ENCODE results near the gene RFX1. TPM values are rescaled to one million over a fixed set of nuclear protein-coding genes. Genes with fewer than 3 reads are reported as not detected.

Gene RFX1
- total RNA-seq = 6.6 and 8.0 TPM in 2 replicates

DNA sequence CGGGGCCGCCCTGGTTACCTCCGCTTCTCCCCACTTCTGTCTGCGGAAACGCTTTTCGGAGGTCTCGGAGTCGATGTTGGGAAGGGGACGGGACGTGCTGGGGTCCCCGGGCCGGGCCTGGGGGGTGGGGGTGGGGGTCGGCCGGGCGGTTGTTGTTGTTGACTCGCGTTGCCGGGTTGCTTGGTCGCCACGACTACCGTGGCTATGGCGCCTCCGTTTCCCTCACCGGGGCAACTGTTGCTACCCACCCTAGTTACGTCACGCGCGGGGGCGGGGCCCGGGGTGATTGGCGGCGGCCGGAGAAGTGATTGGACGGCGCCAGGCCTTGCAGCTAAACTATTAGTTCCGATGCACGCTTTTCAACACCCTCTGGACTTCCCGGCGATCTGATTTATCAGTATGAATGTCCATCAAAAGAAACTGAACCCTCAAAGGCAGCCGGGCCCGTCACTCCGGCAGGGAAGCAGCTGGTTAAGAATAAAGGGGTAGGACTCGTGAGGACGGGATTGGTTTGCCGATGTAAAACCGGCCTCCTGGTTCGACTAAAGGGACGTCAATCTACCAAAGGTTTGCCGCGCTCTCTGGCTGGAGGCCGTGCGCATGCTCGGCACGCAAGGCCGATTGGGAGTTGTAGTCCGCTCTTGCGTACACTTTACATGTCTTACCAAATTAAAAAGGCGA, at the start of gene RFX1:
RFX1 (minus strand) TSS at position 236 of the 681 bp plus-strand sequence. CDS start 12,477 bp downstream, outside the sequence.

DNA sequence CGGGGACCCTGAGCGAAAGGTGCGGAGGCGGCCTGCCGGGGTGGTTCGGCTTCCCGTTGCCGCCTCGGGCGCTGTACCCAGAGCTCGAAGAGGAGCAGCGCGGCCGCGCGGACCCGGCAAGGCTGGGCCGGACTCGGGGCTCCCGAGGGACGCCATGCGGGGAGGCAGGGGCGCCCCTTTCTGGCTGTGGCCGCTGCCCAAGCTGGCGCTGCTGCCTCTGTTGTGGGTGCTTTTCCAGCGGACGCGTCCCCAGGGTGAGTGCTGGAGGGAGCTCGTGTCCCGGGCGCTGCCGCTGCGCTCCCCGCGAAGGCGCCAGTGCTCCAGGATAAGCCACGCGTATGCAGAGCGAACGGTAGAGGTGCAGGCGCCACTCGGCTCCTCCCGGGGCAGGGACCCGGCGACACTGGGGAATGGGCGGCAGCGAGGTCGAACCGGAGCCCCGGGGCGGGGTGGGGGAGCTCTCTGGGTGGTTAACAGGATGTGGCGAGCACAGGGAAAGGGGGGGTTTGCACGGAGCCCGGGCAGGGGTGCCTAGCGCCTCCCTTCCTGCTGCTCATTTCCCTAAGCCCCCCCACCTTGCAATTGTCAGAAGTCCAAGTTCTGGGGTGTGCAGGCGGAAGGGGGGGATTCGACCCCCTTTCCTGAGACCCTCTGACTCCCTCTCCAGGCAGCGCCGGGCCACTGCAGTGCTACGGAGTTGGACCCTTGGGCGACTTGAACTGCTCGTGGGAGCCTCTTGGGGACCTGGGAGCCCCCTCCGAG, 25.8 kb upstream of the RFX1 start, which contains the start of gene IL27RA:
IL27RA (plus strand) TSS at position 44 of the 762 bp plus-strand sequence; CDS start at position 155, 111 bp downstream.

GRCh38 chr19:14027856-14028450, 21.8 kb upstream of the RFX1 start, which contains the start of gene RLN3:
Gene RLN3 (plus strand): TSS chr19:14028148. CDS start chr19:14028205, 57 bp downstream.

GRCh38 chr19:13952154-13952930, 53.8 kb downstream of the RFX1 start, which contains the start of gene DCAF15:
Gene DCAF15 (plus strand): TSS chr19:13952509. CDS start chr19:13952513, 4 bp downstream.

GRCh38 chr19:13938301-13939064, 67.6 kb downstream of the RFX1 start, which contains the start of gene PODNL1:
Gene PODNL1 (minus strand): TSS chr19:13938417. CDS start chr19:13938181, 236 bp downstream.

Other genes with a start within 250 kb of the RFX1 start
- gene MRI1, start 241.8 kb downstream of the RFX1 start, total RNA-seq = 35.8 and 38.9 TPM in 2 replicates
- gene C19orf53, start 231.9 kb downstream of the RFX1 start, total RNA-seq = 46.9 and 58.9 TPM in 2 replicates
- gene ZSWIM4, start 210.9 kb downstream of the RFX1 start, total RNA-seq = 8.0 and 19.4 TPM in 2 replicates
- gene NANOS3, start 129.2 kb downstream of the RFX1 start, total RNA-seq = 0.33 TPM in 1 of 2 replicates, not detected in the other
- gene BRME1, start 100.2 kb downstream of the RFX1 start, total RNA-seq = 0.65 and 0.99 TPM in 2 replicates
- gene CC2D1A, start 100.1 kb downstream of the RFX1 start, total RNA-seq = 12.2 and 15.5 TPM in 2 replicates
- gene PODNL1, start 67.9 kb downstream of the RFX1 start, total RNA-seq = 3.2 and 5.9 TPM in 2 replicates
- 7.0 and 10.0 TPM in 2 replicates for gene DCAF15, start 53.8 kb downstream of the RFX1 start, total RNA-seq
- gene RLN3, start 21.8 kb upstream of the RFX1 start, total RNA-seq = not detected in 2 replicates
- 1.7 and 6.8 TPM in 2 replicates for gene IL27RA, start 25.4 kb upstream of the RFX1 start, total RNA-seq
- 0.07 and 0.46 TPM in 2 replicates for gene PALM3, start 55.8 kb upstream of the RFX1 start, total RNA-seq
- 0.89 and 1.6 TPM in 2 replicates for gene MISP3, start 66.5 kb upstream of the RFX1 start, total RNA-seq
- gene C19orf67, start 79.5 kb upstream of the RFX1 start, total RNA-seq = not detected in 2 replicates
- 22.2 and 38.2 TPM in 2 replicates for gene SAMD1, start 84.4 kb upstream of the RFX1 start, total RNA-seq
- gene PRKACA, start 111.4 kb upstream of the RFX1 start, total RNA-seq = 85.1 and 89.7 TPM in 2 replicates
- gene ASF1B, start 130.3 kb upstream of the RFX1 start, total RNA-seq = 2.0 and 2.8 TPM in 2 replicates
- gene ADGRL1, start 199.8 kb upstream of the RFX1 start, total RNA-seq = 5.9 TPM in 2 replicates

Measured in smooth muscle cell of the pulmonary artery (primary cell).